K562 treated with DMSO at 1 percent for 24 hours (cell line): Measurements from ENCODE around the gene SLC12A7. TPM values are rescaled to one million over a fixed set of nuclear protein-coding genes. Genes with fewer than 3 reads are reported as not detected.

Experiments
- total RNA-seq: library from RNA; unstranded; fragments of 300-600 nt; gene quantifications from 2 replicates; pipeline ENCODE4 v1.2.3, GENCODE V29; 2022; ENCODE audit warnings: low read depth; ENCODE audit not compliant: insufficient read depth

SLC12A7 gene
- total RNA-seq, result 5.5 and 6.3 TPM in 2 replicates

GRCh38 chr5:1111727-1112289 is at the start of gene SLC12A7:
TSS of gene SLC12A7 (minus strand) at chr5:1112063. CDS start at chr5:1111991, 72 bp downstream.

GRCh38 chr5:1008451-1009358 is 103.2 kb downstream of the SLC12A7 start, which contains the start of gene NKD2:
TSS of gene NKD2 (plus strand) at chr5:1008802. CDS start at chr5:1009058, 256 bp downstream.

Other genes with a start within 250 kb of the SLC12A7 start
- gene BRD9, start 219.3 kb downstream of the SLC12A7 start, total RNA-seq, result 33.4 and 34.5 TPM in 2 replicates
- 20.6 and 23.6 TPM in 2 replicates for gene TRIP13, start 219.2 kb downstream of the SLC12A7 start, total RNA-seq
- gene NKD2, start 103.3 kb downstream of the SLC12A7 start, total RNA-seq, result 0.54 and 1.1 TPM in 2 replicates
- 0.29 and 0.68 TPM in 2 replicates for gene SLC6A19, start 89.5 kb upstream of the SLC12A7 start, total RNA-seq
- gene SLC6A18, start 113.3 kb upstream of the SLC12A7 start, total RNA-seq, result not detected in 2 replicates
- gene TERT, start 183.0 kb upstream of the SLC12A7 start, total RNA-seq, result not detected in 2 replicates
- gene CLPTM1L, start 233.0 kb upstream of the SLC12A7 start, total RNA-seq, result 132 TPM in 2 replicates